ENCODE results near the gene PIEZO1. TPM values are rescaled to one million over a fixed set of nuclear protein-coding genes. Genes with fewer than 3 reads are reported as not detected.

PIEZO1 gene
- total and polyA plus RNA-seq, 10 of the 15 experiments (the other 5 are each of a cell fraction or from before 2014, with no cell fraction given), result 1.3 to 169 (median 33.4) TPM

- peaks cover 28% of the 10 kb centered on the region for H3K4me1 ChIP-seq (ENCODE audit: control insufficient read depth, insufficient read depth, low read length)
- intact Hi-C loops (cut with micrococcal nuclease; ENCODE audit: unreplicated experiment) (no loop called here), in situ Hi-C loops (cut with MboI) (no loop called here)
- peak overlapping the region; percentile 23; the same call in 1 of the 2 replicates for H3K4me2 ChIP-seq (ENCODE audit: control insufficient read depth, insufficient read depth)
- H3K36me3 ChIP-seq (ENCODE audit: control insufficient read depth in 2 of 2, insufficient read depth in 2 of 2, low read length in 1 of 2), result peaks cover 3 to 5% of the 10 kb centered on the region in 2 experiments; a peak in 2 of 4 replicates
- no peaks in the 10 kb centered on the region; the same call in none of the 2 replicates for H4K20me1 ChIP-seq (ENCODE audit: control insufficient read depth, insufficient read depth)
- ChIA-PET CTCF (interaction anchor here (1.4 to 1.7 kb wide), 2 partner anchors 13 to 24 kb away, joined by 4 read pairs; no protein-coding TSS in a partner anchor), SMC1A (ENCODE audit: uncharacterized antibody, unreplicated experiment) (no interaction called here), RAD21 (ENCODE audit: unreplicated experiment) (no interaction called here), POLR2A (interaction anchor here (1.1 to 1.2 kb wide), 2 partner anchors 13 to 14 kb away, joined by 3 read pairs; no protein-coding TSS in a partner anchor)
- H3K9ac ChIP-seq (ENCODE audit: control insufficient read depth, insufficient read depth, low read length), result peak overlapping the region; percentile 22; the same call in 1 of the 2 replicates
- 42% methylated on average over 12 of the region's 12 CpGs for WGBS (ENCODE audit: insufficient coverage, insufficient replicate concordance, low lambda C conversion rate, missing lambda C conversion rate)
- H3K4me3 ChIP-seq, result no peak overlapping the region
- H2AFZ ChIP-seq (ENCODE audit: control insufficient read depth, low read depth, low read length), result no peak overlapping the region
- H3K27ac ChIP-seq (ENCODE audit: control insufficient read depth, insufficient read depth), result peak overlapping the region; percentile 24; the same call in 1 of the 2 replicates
- FAIRE-seq (no peak), ATAC-seq (no peak), DNase-seq (ENCODE audit: low read depth, low spot score) (no peak)
- no TSS peak for BruUV-seq (replicated peaks)
- peak; percentile 48; the same call in 1 of the 2 replicates for TF ChIP-seq POLR2A (IDR thresholded peaks at IDR 0.05; ENCODE audit: low read depth, low read length)
- no peak for TF ChIP-seq FOXK2 (IDR thresholded peaks at IDR 0.05)
- TF ChIP-seq NR2F1 (conservative IDR thresholded peaks at IDR 0.05), result 0 out of 2 replicates have a peak, but pooled peaks have one; percentile 34
- H3K9me3 ChIP-seq (replicated peaks; ENCODE audit: control insufficient read depth, insufficient read depth, low read length), result no peaks in the 10 kb centered on the region
- H3K27me3 ChIP-seq (replicated peaks in 1 of 2; ENCODE audit: control insufficient read depth in 2 of 2, insufficient read depth in 2 of 2, low read length in 1 of 2), result no peaks in the 10 kb centered on the region
- H3K79me2 ChIP-seq (ENCODE audit: control insufficient read depth, insufficient read depth, low read length), result peaks cover 58% of the 10 kb centered on the region
Measured at GRCh38 chr16:88767546-88768070, 17.4 kb downstream of the PIEZO1 start.

- DNase-seq (ENCODE audit: low read depth, low spot score) (no peak), FAIRE-seq (no peak), ATAC-seq (no peak)
- Histone ChIP-seq H3K4me1 (ENCODE audit: control insufficient read depth, insufficient read depth, low read length) (peaks cover 28% of the 10 kb centered on the region), H4K20me1 (ENCODE audit: control insufficient read depth, insufficient read depth) (no peaks in the 10 kb centered on the region; the same call in none of the 2 replicates), H3K36me3 (ENCODE audit: control insufficient read depth in 2 of 2, insufficient read depth in 2 of 2, low read length in 1 of 2) (peaks cover 3 to 6% of the 10 kb centered on the region in 2 experiments; a peak in 2 of 4 replicates), H3K4me2 (ENCODE audit: control insufficient read depth, insufficient read depth) (no peak overlapping the region), H3K79me2 (ENCODE audit: control insufficient read depth, insufficient read depth, low read length) (peaks cover 57% of the 10 kb centered on the region), H3K9ac (ENCODE audit: control insufficient read depth, insufficient read depth, low read length) (no peak overlapping the region; the same call in 1 of the 2 replicates), H3K4me3 (no peak overlapping the region), H3K27ac (ENCODE audit: control insufficient read depth, insufficient read depth) (peak overlapping the region; percentile 24; the same call in 1 of the 2 replicates), H2AFZ (ENCODE audit: control insufficient read depth, low read depth, low read length) (no peak overlapping the region), H3K27me3 (replicated peaks in 1 of 2; ENCODE audit: control insufficient read depth in 2 of 2, insufficient read depth in 2 of 2, low read length in 1 of 2) (no peaks in the 10 kb centered on the region), H3K9me3 (replicated peaks; ENCODE audit: control insufficient read depth, insufficient read depth, low read length) (no peaks in the 10 kb centered on the region)
- ChIA-PET RAD21 (ENCODE audit: unreplicated experiment) (no interaction called here), SMC1A (ENCODE audit: uncharacterized antibody, unreplicated experiment) (no interaction called here), CTCF (interaction anchor here (1.4 to 1.7 kb wide), 2 partner anchors 14 to 24 kb away, joined by 4 read pairs; no protein-coding TSS in a partner anchor), POLR2A (interaction anchor here (1.1 to 1.2 kb wide), 2 partner anchors 13 to 15 kb away, joined by 3 read pairs; no protein-coding TSS in a partner anchor)
- WGBS (ENCODE audit: insufficient coverage, insufficient replicate concordance, low lambda C conversion rate, missing lambda C conversion rate), result 68% methylated on average over 11 of the region's 11 CpGs
- intact Hi-C loops (cut with micrococcal nuclease; ENCODE audit: unreplicated experiment) (no loop called here), in situ Hi-C loops (cut with MboI) (no loop called here)
- TF ChIP-seq TCF3 (IDR thresholded peaks at IDR 0.05; ENCODE audit: borderline replicate concordance, insufficient read depth, low read depth, low read length) (no peak), PAX8 (IDR thresholded peaks at IDR 0.05) (no peak), NKRF (conservative IDR thresholded peaks at IDR 0.05) (no peak), MYC (IDR thresholded peaks at IDR 0.05; ENCODE audit: insufficient read depth, insufficient read length, insufficient replicate concordance, low read length, severe bottlenecking) (no peak), IKZF2 (IDR thresholded peaks at IDR 0.05) (no peak)
- no TSS peak for BruUV-seq (replicated peaks)
Measured at GRCh38 chr16:88766975-88767374, 18.0 kb downstream of the PIEZO1 start.

Measured in GM12878 (cell line).